Measurements from ENCODE around the gene G2E3. TPM values are rescaled to one million over a fixed set of nuclear protein-coding genes. Genes with fewer than 3 reads are reported as not detected.

Gene G2E3
- total RNA-seq: 10 to 100 TPM; 34.2 to 35.1 TPM

- peak within 1 kb of the TSS; percentile 100 for H3K27ac Mint-ChIP-seq
- no peaks in the 10 kb centered on the region for H3K9me3 Mint-ChIP-seq
- DNase-seq (peak; percentile 93), ATAC-seq (ENCODE audit: low read depth) (peak; percentile 99)
- H3K4me3 Mint-ChIP-seq: peak within 1 kb of the TSS; percentile 100
- H3K27me3 Mint-ChIP-seq: peaks cover 3% of the 10 kb centered on the region
- peaks cover 22% of the 10 kb centered on the region for H3K36me3 Mint-ChIP-seq
- POLR2A ChIA-PET: interaction anchor here (2.9 kb wide), 1 partner anchor 63 kb away, joined by 10 read pairs; the partner anchor contains the start of gene SCFD1
- H3K4me1 Mint-ChIP-seq: peaks cover 25% of the 10 kb centered on the region
These were observed at the start of gene G2E3 for GRCh38 chr14:30558675-30559555. G2E3 (plus strand) TSS chr14:30559158; CDS start chr14:30581080, 21,922 bp downstream.

- POLR2A ChIA-PET: no interaction called here
These were observed 41.2 kb upstream of the G2E3 start for GRCh38 chr14:30517737-30518136.

DNA sequence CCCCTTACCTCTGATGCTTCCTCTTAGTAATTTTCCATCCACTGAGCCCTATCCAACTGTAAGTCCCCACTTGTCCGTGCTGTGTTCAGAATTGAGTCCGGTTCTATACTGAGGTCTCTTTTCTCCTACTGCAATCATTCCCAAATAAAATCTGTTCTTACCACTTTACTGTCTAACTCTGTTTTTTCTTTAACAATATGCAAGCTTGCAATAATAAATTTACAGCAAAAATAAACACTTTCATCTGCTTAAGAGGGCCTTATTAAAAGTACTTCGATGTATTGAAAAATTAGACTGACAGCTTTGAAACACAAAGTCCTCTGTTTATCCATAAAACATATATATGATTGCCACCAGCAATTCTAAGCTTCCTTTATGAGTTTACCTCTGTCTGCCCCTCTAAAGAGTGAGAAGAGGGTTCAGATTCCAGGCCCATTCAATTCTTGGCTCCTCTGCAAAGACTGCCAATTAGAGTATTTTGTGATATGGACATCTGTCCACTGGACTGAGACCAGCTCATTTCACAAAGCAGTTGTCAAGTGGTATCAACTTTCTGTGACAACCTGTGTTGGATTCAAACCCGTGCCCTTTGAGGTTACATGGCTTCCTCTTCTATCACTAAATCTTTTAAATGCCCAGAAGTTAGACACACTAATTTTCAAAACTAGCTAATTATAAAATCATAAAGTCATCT is 39.9 kb upstream of the G2E3 start:
- POLR2A ChIA-PET: no interaction called here
- Mint-ChIP-seq H3K27me3 (peaks cover 8% of the 10 kb centered on the region), H3K27ac (no peak overlapping the region), H3K4me1 (peaks cover 7% of the 10 kb centered on the region), H3K36me3 (no peaks in the 10 kb centered on the region), H3K9me3 (no peaks in the 10 kb centered on the region), H3K4me3 (no peak overlapping the region)
- ATAC-seq (ENCODE audit: low read depth) (no peak), DNase-seq (no peak)

More at GRCh38 chr14:30517737-30518136, 41.2 kb upstream of the G2E3 start:
- peaks cover 8% of the 10 kb centered on the region for H3K27me3 Mint-ChIP-seq
- H3K36me3 Mint-ChIP-seq: no peaks in the 10 kb centered on the region
- H3K9me3 Mint-ChIP-seq: no peaks in the 10 kb centered on the region
- DNase-seq (no peak), ATAC-seq (ENCODE audit: low read depth) (no peak)
- peaks cover 7% of the 10 kb centered on the region for H3K4me1 Mint-ChIP-seq
- no peak overlapping the region for H3K4me3 Mint-ChIP-seq
- no peak overlapping the region for H3K27ac Mint-ChIP-seq

DNA sequence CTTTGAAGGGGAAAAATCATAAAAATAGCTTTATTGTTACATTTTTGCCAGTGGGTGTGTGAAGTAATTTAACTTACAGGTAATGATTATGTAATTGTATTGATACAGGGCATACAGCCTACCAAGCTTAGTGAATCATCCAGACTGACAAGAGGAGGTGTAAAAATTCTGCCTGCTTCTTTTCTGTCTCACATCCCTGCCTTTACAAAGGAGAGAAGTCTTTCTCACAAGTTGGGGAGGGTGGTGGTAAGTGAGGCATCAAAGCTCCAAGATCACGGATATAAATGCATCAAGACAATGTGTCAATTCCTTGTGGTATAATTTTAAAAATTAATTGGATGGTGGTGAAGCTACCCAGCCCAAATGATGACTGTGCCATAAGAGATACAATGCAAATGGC is 39.0 kb upstream of the G2E3 start:
- peaks cover 7% of the 10 kb centered on the region for H3K4me1 Mint-ChIP-seq
- peaks cover 3% of the 10 kb centered on the region for H3K27me3 Mint-ChIP-seq
- POLR2A ChIA-PET: no interaction called here
- ATAC-seq (ENCODE audit: low read depth): no peak
- H3K4me3 Mint-ChIP-seq: no peak overlapping the region
- no peaks in the 10 kb centered on the region for H3K36me3 Mint-ChIP-seq
- no peak for DNase-seq
- H3K27ac Mint-ChIP-seq: no peak overlapping the region
- no peaks in the 10 kb centered on the region for H3K9me3 Mint-ChIP-seq

DNA sequence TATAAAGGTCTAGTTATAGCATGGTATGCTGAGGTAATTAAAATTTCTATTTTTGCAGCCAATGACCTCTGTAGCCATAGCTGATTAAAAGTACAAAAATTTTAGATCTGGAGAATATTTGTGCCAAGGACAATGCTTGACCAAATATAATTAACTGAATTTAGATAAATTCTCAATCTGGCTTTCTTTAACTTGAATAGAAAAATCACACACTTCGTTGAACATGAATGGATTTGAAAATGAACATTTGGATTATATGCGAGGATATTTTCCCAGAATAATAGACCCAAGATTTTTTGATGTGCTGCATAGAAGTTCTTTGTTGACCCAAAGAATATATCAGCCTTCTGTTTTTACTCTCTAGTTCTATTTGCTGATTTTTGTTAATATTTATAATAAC is 38.4 kb upstream of the G2E3 start:
- Mint-ChIP-seq H3K9me3 (no peaks in the 10 kb centered on the region), H3K4me3 (no peak overlapping the region), H3K27me3 (peaks cover 3% of the 10 kb centered on the region), H3K27ac (no peak overlapping the region), H3K4me1 (peaks cover 7% of the 10 kb centered on the region), H3K36me3 (no peaks in the 10 kb centered on the region)
- POLR2A ChIA-PET: no interaction called here
- ATAC-seq (ENCODE audit: low read depth): no peak
- DNase-seq: no peak

- H3K4me3 Mint-ChIP-seq: peak overlapping the region; percentile 23
- H3K27me3 Mint-ChIP-seq: no peaks in the 10 kb centered on the region
- DNase-seq (no peak), ATAC-seq (ENCODE audit: low read depth) (no peak)
- no peaks in the 10 kb centered on the region for H3K36me3 Mint-ChIP-seq
- POLR2A ChIA-PET: no interaction called here
- peaks cover 7% of the 10 kb centered on the region for H3K4me1 Mint-ChIP-seq
- H3K27ac Mint-ChIP-seq: no peak overlapping the region
- H3K9me3 Mint-ChIP-seq: no peaks in the 10 kb centered on the region
These were observed 36.8 kb upstream of the G2E3 start for GRCh38 chr14:30521899-30522736.

DNA sequence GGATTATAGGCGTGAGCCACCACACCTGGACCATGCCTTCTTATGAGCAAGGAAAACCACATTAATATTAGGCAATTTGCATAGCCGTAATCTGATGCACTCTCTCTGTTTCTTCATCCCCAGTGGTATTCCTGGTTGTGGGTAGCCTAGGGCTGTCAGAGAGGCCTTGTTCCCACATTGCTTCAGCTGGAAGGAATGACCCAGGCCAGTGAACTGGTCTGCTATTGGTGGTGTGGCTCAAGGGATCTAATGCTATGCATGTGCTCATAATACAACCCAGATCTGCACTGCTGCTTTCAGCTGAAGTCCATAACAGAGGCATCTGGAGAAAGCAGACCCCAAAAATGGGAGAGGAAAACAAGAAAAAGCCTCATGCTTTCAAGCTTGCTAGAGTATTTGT is 33.1 kb upstream of the G2E3 start:
- no peaks in the 10 kb centered on the region for H3K27me3 Mint-ChIP-seq
- DNase-seq (no peak), ATAC-seq (ENCODE audit: low read depth) (no peak)
- H3K4me1 Mint-ChIP-seq: peaks cover 7% of the 10 kb centered on the region
- no peaks in the 10 kb centered on the region for H3K36me3 Mint-ChIP-seq
- POLR2A ChIA-PET: no interaction called here
- no peak overlapping the region for H3K27ac Mint-ChIP-seq
- no peak overlapping the region for H3K4me3 Mint-ChIP-seq
- H3K9me3 Mint-ChIP-seq: no peaks in the 10 kb centered on the region

GRCh38 chr14:30527196-30527595 is 31.8 kb upstream of the G2E3 start:
- Mint-ChIP-seq H3K27me3 (no peaks in the 10 kb centered on the region), H3K4me3 (no peak overlapping the region), H3K36me3 (no peaks in the 10 kb centered on the region), H3K27ac (no peak overlapping the region), H3K4me1 (peaks cover under 1% of the 10 kb centered on the region), H3K9me3 (no peaks in the 10 kb centered on the region)
- DNase-seq (no peak), ATAC-seq (ENCODE audit: low read depth) (no peak)
- POLR2A ChIA-PET: no interaction called here

- ATAC-seq (ENCODE audit: low read depth) (no peak), DNase-seq (no peak)
- H3K4me3 Mint-ChIP-seq: no peak overlapping the region
- H3K27me3 Mint-ChIP-seq: no peaks in the 10 kb centered on the region
- no peaks in the 10 kb centered on the region for H3K9me3 Mint-ChIP-seq
- H3K4me1 Mint-ChIP-seq: no peaks in the 10 kb centered on the region
- H3K36me3 Mint-ChIP-seq: no peaks in the 10 kb centered on the region
- no peak overlapping the region for H3K27ac Mint-ChIP-seq
- POLR2A ChIA-PET: no interaction called here
These were observed 30.8 kb upstream of the G2E3 start for GRCh38 chr14:30528119-30528518.

- H3K4me3 Mint-ChIP-seq: no peak overlapping the region
- H3K27ac Mint-ChIP-seq: no peak overlapping the region
- POLR2A ChIA-PET: no interaction called here
- no peaks in the 10 kb centered on the region for H3K9me3 Mint-ChIP-seq
- H3K36me3 Mint-ChIP-seq: no peaks in the 10 kb centered on the region
- ATAC-seq (ENCODE audit: low read depth) (no peak), DNase-seq (no peak)
- H3K4me1 Mint-ChIP-seq: no peaks in the 10 kb centered on the region
- no peaks in the 10 kb centered on the region for H3K27me3 Mint-ChIP-seq
These were observed 29.9 kb upstream of the G2E3 start for GRCh38 chr14:30528778-30529642.

DNA sequence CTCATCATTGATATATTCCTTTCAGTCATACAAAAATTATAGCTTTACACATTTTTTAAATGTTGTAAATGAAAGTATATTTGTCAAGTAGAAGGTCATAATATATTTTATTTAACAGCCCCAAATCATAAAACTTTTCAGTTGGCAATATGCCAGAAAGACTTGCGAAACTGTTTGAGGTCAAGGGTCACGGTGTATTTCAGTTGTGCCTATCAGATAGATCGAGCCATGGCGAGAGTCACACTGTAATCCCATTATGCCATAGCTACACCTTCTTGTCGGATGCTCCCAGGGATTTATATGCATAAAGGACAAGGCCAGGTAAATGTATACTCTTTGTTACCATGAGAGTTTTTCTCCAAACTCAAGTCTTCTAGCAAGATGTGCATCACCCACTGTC is 26.7 kb upstream of the G2E3 start:
- no peaks in the 10 kb centered on the region for H3K4me1 Mint-ChIP-seq
- no peak overlapping the region for H3K27ac Mint-ChIP-seq
- peaks cover 4% of the 10 kb centered on the region for H3K27me3 Mint-ChIP-seq
- no peak overlapping the region for H3K4me3 Mint-ChIP-seq
- POLR2A ChIA-PET: no interaction called here
- ATAC-seq (ENCODE audit: low read depth) (no peak), DNase-seq (no peak)
- no peaks in the 10 kb centered on the region for H3K36me3 Mint-ChIP-seq
- H3K9me3 Mint-ChIP-seq: no peaks in the 10 kb centered on the region

DNA sequence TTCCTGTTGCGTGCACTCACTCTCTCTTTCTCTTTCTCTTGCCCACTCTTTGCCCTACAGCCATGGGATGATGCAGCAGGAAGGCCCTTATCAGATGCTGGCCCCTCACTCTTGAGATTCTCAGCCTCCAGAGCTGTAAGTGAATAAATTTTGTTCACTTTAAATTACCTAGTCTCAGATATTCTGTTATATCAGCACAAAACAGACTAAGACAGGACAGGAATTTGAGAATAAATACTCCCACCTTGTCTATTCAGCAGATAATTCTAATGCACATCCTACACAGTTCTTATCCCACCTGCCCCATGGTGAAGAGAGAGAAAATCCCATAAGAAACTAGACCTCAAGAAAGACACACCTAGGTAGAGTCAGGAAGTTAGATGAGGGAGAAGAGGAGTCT is 25.8 kb upstream of the G2E3 start:
- Mint-ChIP-seq H3K27ac (no peak overlapping the region), H3K4me1 (no peaks in the 10 kb centered on the region), H3K9me3 (no peaks in the 10 kb centered on the region), H3K4me3 (no peak overlapping the region), H3K27me3 (peaks cover 9% of the 10 kb centered on the region), H3K36me3 (no peaks in the 10 kb centered on the region)
- DNase-seq: no peak
- ATAC-seq (ENCODE audit: low read depth): no peak
- POLR2A ChIA-PET: no interaction called here

DNA sequence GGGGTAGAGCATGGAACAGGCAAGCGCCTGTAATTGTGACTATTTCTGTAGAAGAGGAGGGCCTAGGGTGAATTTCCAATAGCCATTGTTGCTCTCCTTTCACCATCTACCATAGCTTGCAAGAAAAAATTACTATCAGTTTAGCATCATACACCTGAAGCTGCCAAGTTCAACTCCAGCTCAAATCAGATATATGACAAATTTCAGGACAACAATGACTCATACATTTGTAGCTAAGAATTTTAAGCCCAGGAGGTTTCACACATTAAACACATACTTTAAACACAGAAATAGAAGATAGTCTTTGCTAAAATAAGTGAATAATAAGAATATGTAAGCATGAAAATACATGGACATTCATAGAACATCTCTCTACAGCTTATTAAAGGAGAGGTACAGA is 17.6 kb upstream of the G2E3 start:
- Mint-ChIP-seq H3K27ac (no peak overlapping the region), H3K27me3 (peaks cover 24% of the 10 kb centered on the region), H3K4me3 (no peak overlapping the region), H3K9me3 (no peaks in the 10 kb centered on the region), H3K4me1 (no peaks in the 10 kb centered on the region), H3K36me3 (no peaks in the 10 kb centered on the region)
- ATAC-seq (ENCODE audit: low read depth) (no peak), DNase-seq (no peak)
- POLR2A ChIA-PET: no interaction called here

Data from activated naive CD8-positive, alpha-beta T cell treated with anti-CD3 and anti-CD28 coated beads, Interleukin-2, amount 10 ng/mL, durations not matched to agents 7 days and 5 days (primary cell).